Measurements from ENCODE around the gene DENND4C.
A peak's percentile ranks its signal among the peaks of the same experiment; 100 is the strongest.
"Not testable (repeated sequence)": the region's sequence is repeated elsewhere in the genome, so short reads cannot be mapped to it uniquely, and the experiment has no call there.

The DENND4C gene

DNA sequence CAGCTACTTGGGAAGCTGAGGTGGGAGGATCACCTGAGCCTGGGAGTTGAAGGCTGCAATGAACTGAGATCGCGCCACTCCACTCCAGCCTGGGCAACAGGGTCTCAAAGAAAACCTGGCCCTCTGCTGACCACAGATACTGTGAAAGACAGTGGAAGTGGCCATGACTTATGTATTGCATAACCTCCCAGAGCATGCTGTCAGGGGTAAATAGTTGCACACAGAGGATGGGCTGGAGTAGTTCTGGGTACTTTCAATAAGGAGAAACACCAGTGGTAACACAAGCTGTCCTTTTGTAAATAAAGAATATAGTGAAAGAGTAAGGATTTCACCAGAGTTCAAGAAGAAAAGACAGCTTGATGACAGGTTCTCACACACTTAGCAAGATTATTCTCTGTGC lies 180.1 kb downstream of the DENND4C start:
- peak; percentile 43 for DNase-seq (ENCODE audit: low read depth)

DNA sequence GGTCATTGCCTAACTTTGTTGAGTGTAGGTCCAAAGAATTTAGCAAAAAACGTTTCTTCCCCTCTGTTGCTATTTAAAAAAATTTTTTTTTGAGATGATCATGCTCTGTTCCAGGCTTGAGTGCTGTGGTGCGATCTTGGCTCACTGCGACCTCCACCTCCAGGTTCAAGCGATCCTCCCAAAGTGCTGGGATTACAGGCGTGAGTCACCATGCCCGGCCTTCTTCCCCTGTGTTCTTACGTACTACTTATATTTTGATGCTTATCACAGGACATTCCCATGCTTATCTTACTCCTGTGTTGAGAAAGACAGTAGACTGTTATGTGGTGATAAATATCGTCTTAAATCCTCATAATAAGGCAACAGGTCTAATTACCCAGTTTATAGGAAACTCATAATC lies 180.8 kb downstream of the DENND4C start:
- peak; percentile 98 for DNase-seq (ENCODE audit: low read depth)

- DNase-seq (ENCODE audit: low read depth) = not testable (repeated sequence)
Observed at GRCh38 chr9:19413456-19413855, 183.0 kb downstream of the DENND4C start.

- peak; percentile 81 for DNase-seq (ENCODE audit: low read depth)
Observed at GRCh38 chr9:19416143-19416542, 185.7 kb downstream of the DENND4C start.

DNA sequence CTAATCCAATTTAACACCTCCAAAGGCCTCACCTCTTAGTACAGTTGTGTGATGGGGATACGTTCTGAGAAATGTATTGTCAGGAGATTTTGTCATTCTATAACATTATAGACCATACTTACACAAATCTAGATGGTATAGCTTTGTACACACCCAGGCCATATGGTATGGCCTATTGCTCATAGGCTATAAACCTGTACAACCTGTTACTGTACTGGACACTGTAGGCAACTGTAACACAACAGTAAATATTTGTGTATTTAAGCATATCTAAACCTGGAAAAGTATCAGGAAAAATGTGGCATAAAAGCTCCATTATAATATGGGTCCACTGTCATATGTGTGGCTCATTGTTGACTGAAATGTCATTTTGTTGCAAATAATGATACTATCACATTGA lies 190.4 kb downstream of the DENND4C start:
- no peak for DNase-seq (ENCODE audit: low read depth)
